HCT116 (cell line): ENCODE measurements around the gene OR6C6.

Source experiments
- ELF1 ChIP-seq: IDR thresholded peaks from 2 replicates; pipeline ENCODE4 v1.6.1; 2012; ENCODE audit warnings: low read depth, borderline replicate concordance
- EZH2 ChIP-seq: fragments of 200-600 bp; sonication (generic); IDR thresholded peaks from 2 replicates; pipeline ENCODE4 v1.6.1; 2017; ENCODE audit warnings: antibody characterized with exemption, mixed run types
- FOSL1 ChIP-seq: IDR thresholded peaks from 2 replicates; pipeline ENCODE4 v1.6.1; 2012; ENCODE audit warnings: low read depth
- JUND ChIP-seq: IDR thresholded peaks from 2 replicates; pipeline ENCODE4 v1.6.1; 2012
- POLR2A ChIP-seq: IDR thresholded peaks from 2 replicates; pipeline ENCODE4 v1.7.0; 2011; ENCODE audit warnings: borderline replicate concordance; ENCODE audit not compliant: insufficient read depth, insufficient read length; ENCODE audit errors: extremely low read depth
- POLR2AphosphoS5 ChIP-seq: IDR thresholded peaks from 2 replicates; pipeline ENCODE4 v1.6.1; 2011; ENCODE audit warnings: mild to moderate bottlenecking, low read depth, low read length, moderate library complexity
- SIN3A ChIP-seq: IDR thresholded peaks from 2 replicates; pipeline ENCODE4 v1.6.1; 2012; ENCODE audit warnings: low read depth
- SP1 ChIP-seq: IDR thresholded peaks from 2 replicates; pipeline ENCODE4 v1.6.1; 2012; ENCODE audit warnings: low read depth
- TCF7L2 ChIP-seq: IDR thresholded peaks from 2 replicates; pipeline ENCODE4 v1.7.0; 2011; ENCODE audit warnings: borderline replicate concordance, inconsistent platforms; ENCODE audit not compliant: insufficient read depth, insufficient read length; ENCODE audit errors: extremely low read depth
- ZNF274 ChIP-seq: fragments of 200-500 bp; sonication (Bioruptor generic); IDR thresholded peaks from 2 replicates; pipeline ENCODE4 v1.6.1; 2014; ENCODE audit warnings: mild to moderate bottlenecking, low read depth, low read length, inconsistent platforms
- TF ChIP-seq, protein P1 (sequence below), 3 experiments: fragments of 200-600 bp in 1 of 3; sonication (generic) in 1 of 3; IDR thresholded peaks in 2 of 3; conservative IDR thresholded peaks in 1 of 3; 2 replicates each; pipeline ENCODE4 v1.5.1; 2012 to 2017; ENCODE audit warnings: low read depth in 2 of 3, low read length in 2 of 3, antibody characterized with exemption in 1 of 3, borderline replicate concordance in 1 of 3, control low read depth in 1 of 3, mild to moderate bottlenecking in 1 of 3, mixed read lengths in 1 of 3, mixed run types in 1 of 3, moderate library complexity in 1 of 3; ENCODE audit not compliant: insufficient read depth in 1 of 3
- TF ChIP-seq, protein P2 (sequence below): IDR thresholded peaks from 2 replicates; pipeline ENCODE4 v1.6.1; 2012
- TF ChIP-seq, protein P3 (sequence below): IDR thresholded peaks from 2 replicates; pipeline ENCODE4 v1.6.1; 2012; ENCODE audit warnings: low read depth

DNA sequence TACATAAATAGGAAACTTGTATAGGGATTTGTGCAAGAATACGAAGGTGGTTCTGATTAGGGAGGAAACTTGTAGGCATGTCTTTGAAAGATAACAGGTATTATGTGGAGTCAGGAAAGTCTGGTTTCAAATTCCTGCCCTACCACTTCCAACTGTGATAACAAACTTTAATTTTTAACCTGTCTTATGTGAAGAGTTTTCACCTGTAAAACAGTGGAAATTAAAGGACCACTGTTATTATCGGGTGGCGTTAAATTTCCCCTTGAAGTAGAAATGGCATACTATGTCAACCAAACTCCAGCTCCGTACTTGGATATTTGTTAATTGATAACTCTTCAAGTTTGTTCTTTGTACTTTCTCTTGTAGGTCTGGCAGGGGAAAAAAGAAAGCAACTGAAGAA lies 23.8 kb upstream of the OR6C6 start:
- TF ChIP-seq, protein P1, sequence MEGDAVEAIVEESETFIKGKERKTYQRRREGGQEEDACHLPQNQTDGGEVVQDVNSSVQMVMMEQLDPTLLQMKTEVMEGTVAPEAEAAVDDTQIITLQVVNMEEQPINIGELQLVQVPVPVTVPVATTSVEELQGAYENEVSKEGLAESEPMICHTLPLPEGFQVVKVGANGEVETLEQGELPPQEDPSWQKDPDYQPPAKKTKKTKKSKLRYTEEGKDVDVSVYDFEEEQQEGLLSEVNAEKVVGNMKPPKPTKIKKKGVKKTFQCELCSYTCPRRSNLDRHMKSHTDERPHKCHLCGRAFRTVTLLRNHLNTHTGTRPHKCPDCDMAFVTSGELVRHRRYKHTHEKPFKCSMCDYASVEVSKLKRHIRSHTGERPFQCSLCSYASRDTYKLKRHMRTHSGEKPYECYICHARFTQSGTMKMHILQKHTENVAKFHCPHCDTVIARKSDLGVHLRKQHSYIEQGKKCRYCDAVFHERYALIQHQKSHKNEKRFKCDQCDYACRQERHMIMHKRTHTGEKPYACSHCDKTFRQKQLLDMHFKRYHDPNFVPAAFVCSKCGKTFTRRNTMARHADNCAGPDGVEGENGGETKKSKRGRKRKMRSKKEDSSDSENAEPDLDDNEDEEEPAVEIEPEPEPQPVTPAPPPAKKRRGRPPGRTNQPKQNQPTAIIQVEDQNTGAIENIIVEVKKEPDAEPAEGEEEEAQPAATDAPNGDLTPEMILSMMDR (IDR thresholded peaks at IDR 0.05 in 2 of 3, conservative IDR thresholded peaks at IDR 0.05 in 1 of 3; ENCODE audit: borderline replicate concordance in 1 of 3, insufficient read depth in 1 of 3, low read depth in 2 of 3, low read length in 2 of 3) = no peak
- TF ChIP-seq JUND (no peak), POLR2AphosphoS5 (no peak), SIN3A (no peak), POLR2A (no peak), SP1 (no peak), EZH2 (no peak), ELF1 (no peak), FOSL1 (no peak), TCF7L2 (no peak), ZNF274 (no peak)
- TF ChIP-seq, protein P2, sequence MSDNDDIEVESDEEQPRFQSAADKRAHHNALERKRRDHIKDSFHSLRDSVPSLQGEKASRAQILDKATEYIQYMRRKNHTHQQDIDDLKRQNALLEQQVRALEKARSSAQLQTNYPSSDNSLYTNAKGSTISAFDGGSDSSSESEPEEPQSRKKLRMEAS = no peak
- TF ChIP-seq, protein P3, sequence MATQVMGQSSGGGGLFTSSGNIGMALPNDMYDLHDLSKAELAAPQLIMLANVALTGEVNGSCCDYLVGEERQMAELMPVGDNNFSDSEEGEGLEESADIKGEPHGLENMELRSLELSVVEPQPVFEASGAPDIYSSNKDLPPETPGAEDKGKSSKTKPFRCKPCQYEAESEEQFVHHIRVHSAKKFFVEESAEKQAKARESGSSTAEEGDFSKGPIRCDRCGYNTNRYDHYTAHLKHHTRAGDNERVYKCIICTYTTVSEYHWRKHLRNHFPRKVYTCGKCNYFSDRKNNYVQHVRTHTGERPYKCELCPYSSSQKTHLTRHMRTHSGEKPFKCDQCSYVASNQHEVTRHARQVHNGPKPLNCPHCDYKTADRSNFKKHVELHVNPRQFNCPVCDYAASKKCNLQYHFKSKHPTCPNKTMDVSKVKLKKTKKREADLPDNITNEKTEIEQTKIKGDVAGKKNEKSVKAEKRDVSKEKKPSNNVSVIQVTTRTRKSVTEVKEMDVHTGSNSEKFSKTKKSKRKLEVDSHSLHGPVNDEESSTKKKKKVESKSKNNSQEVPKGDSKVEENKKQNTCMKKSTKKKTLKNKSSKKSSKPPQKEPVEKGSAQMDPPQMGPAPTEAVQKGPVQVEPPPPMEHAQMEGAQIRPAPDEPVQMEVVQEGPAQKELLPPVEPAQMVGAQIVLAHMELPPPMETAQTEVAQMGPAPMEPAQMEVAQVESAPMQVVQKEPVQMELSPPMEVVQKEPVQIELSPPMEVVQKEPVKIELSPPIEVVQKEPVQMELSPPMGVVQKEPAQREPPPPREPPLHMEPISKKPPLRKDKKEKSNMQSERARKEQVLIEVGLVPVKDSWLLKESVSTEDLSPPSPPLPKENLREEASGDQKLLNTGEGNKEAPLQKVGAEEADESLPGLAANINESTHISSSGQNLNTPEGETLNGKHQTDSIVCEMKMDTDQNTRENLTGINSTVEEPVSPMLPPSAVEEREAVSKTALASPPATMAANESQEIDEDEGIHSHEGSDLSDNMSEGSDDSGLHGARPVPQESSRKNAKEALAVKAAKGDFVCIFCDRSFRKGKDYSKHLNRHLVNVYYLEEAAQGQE = no peak
